ENCODE measurements around the gene HHIPL1.

DNA sequence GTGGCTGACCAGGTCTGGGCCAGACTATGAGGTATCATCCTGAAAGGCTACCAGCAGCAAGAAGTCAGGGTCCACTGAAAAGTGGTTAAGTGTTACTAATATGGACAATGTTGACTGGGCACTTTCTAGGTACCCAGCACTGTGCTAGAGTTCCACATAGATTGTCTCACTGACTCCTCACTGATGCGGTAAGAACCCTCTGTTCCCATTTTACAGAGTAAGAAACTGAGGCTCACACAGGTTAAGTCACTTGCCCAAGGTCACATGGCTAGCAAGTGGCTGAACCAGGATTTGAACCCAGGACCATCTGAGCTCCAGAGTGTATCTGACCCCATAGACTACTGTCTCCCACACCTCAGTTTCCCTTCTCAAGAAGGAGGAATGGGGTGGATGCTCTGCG lies 36.3 kb upstream of the HHIPL1 start:
- TF ChIP-seq, protein P1, sequence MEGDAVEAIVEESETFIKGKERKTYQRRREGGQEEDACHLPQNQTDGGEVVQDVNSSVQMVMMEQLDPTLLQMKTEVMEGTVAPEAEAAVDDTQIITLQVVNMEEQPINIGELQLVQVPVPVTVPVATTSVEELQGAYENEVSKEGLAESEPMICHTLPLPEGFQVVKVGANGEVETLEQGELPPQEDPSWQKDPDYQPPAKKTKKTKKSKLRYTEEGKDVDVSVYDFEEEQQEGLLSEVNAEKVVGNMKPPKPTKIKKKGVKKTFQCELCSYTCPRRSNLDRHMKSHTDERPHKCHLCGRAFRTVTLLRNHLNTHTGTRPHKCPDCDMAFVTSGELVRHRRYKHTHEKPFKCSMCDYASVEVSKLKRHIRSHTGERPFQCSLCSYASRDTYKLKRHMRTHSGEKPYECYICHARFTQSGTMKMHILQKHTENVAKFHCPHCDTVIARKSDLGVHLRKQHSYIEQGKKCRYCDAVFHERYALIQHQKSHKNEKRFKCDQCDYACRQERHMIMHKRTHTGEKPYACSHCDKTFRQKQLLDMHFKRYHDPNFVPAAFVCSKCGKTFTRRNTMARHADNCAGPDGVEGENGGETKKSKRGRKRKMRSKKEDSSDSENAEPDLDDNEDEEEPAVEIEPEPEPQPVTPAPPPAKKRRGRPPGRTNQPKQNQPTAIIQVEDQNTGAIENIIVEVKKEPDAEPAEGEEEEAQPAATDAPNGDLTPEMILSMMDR (IDR thresholded peaks at IDR 0.05; ENCODE audit: low read depth, low read length, poor library complexity, severe bottlenecking) = no peak
- TF ChIP-seq EZH2phosphoT487 (IDR thresholded peaks at IDR 0.05; ENCODE audit: borderline replicate concordance, low read length) = no peak

All from DOHH2 (cell line).